ENCODE measurements around the gene PTPN14. TPM values are rescaled to one million over a fixed set of nuclear protein-coding genes. Genes with fewer than 3 reads are reported as not detected.

The PTPN14 gene
- polyA plus RNA-seq, 1 donor from 2014 or later = 0.07 TPM

DNA sequence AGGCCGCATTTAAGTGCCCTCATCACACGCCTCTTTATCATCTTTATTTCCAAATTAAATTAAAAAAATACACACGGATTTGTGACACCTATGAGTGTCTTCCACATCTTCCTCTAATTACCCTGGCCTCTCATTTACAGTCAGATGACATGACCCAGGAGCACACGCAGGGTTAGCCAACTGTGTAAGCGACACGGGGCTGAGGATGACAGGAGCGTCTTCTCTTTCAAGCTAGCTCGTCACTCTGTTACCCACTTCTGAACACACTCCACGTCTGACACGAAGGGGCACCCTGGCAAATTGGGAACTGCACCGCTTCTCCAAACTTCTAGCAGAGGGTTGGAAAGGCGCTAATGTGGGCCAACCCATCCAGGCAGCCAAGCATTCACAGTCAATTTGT lies 158.3 kb downstream of the PTPN14 start:
- Histone ChIP-seq H3K27me3 (ENCODE audit: insufficient read depth, low read depth, low read length) (no peaks in the 10 kb centered on the region), H3K4me3 (ENCODE audit: low read length) (no peak overlapping the region), H3K36me3 (ENCODE audit: insufficient read depth, low read length) (no peaks in the 10 kb centered on the region), H3K27ac (ENCODE audit: low read length) (no peak overlapping the region), H3K9me2 (ENCODE audit: insufficient read depth, low read length) (no peaks in the 10 kb centered on the region), H3F3A (ENCODE audit: insufficient read depth, low read length, poor library complexity, severe bottlenecking) (no peaks in the 10 kb centered on the region), H3K9ac (ENCODE audit: low read length) (no peak overlapping the region), H2AFZ (ENCODE audit: low read depth, low read length) (no peak overlapping the region), H3K79me2 (replicated peaks; ENCODE audit: insufficient read depth, low read length) (no peaks in the 10 kb centered on the region), H4K20me1 (ENCODE audit: insufficient read depth) (no peaks in the 10 kb centered on the region), H3K9me3 (ENCODE audit: low read length) (no peaks in the 10 kb centered on the region), H3K4me2 (ENCODE audit: low read length) (no peak overlapping the region)
- TF ChIP-seq MXI1 (conservative IDR thresholded peaks at IDR 0.05; ENCODE audit: poor library complexity, severe bottlenecking) = no peak
- no peak for TF ChIP-seq EP300 (conservative IDR thresholded peaks at IDR 0.05; ENCODE audit: poor library complexity, severe bottlenecking)
- no peak for TF ChIP-seq RAD21 (conservative IDR thresholded peaks at IDR 0.05)
- TF ChIP-seq POLR2AphosphoS5 (IDR thresholded peaks at IDR 0.05) = no peak
- no peak for TF ChIP-seq TAF1 (IDR thresholded peaks at IDR 0.05; ENCODE audit: low read depth)
- no peak for TF ChIP-seq SMC3 (conservative IDR thresholded peaks at IDR 0.05; ENCODE audit: poor library complexity)
- TF ChIP-seq, protein P1, sequence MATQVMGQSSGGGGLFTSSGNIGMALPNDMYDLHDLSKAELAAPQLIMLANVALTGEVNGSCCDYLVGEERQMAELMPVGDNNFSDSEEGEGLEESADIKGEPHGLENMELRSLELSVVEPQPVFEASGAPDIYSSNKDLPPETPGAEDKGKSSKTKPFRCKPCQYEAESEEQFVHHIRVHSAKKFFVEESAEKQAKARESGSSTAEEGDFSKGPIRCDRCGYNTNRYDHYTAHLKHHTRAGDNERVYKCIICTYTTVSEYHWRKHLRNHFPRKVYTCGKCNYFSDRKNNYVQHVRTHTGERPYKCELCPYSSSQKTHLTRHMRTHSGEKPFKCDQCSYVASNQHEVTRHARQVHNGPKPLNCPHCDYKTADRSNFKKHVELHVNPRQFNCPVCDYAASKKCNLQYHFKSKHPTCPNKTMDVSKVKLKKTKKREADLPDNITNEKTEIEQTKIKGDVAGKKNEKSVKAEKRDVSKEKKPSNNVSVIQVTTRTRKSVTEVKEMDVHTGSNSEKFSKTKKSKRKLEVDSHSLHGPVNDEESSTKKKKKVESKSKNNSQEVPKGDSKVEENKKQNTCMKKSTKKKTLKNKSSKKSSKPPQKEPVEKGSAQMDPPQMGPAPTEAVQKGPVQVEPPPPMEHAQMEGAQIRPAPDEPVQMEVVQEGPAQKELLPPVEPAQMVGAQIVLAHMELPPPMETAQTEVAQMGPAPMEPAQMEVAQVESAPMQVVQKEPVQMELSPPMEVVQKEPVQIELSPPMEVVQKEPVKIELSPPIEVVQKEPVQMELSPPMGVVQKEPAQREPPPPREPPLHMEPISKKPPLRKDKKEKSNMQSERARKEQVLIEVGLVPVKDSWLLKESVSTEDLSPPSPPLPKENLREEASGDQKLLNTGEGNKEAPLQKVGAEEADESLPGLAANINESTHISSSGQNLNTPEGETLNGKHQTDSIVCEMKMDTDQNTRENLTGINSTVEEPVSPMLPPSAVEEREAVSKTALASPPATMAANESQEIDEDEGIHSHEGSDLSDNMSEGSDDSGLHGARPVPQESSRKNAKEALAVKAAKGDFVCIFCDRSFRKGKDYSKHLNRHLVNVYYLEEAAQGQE (IDR thresholded peaks at IDR 0.05; ENCODE audit: borderline replicate concordance) = no peak
- TF ChIP-seq, protein P2, sequence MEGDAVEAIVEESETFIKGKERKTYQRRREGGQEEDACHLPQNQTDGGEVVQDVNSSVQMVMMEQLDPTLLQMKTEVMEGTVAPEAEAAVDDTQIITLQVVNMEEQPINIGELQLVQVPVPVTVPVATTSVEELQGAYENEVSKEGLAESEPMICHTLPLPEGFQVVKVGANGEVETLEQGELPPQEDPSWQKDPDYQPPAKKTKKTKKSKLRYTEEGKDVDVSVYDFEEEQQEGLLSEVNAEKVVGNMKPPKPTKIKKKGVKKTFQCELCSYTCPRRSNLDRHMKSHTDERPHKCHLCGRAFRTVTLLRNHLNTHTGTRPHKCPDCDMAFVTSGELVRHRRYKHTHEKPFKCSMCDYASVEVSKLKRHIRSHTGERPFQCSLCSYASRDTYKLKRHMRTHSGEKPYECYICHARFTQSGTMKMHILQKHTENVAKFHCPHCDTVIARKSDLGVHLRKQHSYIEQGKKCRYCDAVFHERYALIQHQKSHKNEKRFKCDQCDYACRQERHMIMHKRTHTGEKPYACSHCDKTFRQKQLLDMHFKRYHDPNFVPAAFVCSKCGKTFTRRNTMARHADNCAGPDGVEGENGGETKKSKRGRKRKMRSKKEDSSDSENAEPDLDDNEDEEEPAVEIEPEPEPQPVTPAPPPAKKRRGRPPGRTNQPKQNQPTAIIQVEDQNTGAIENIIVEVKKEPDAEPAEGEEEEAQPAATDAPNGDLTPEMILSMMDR (IDR thresholded peaks at IDR 0.05; ENCODE audit: poor library complexity, severe bottlenecking) = no peak
- TF ChIP-seq EZH2 (IDR thresholded peaks at IDR 0.05; ENCODE audit: borderline replicate concordance, insufficient read depth, low read length, poor library complexity, severe bottlenecking) = no peak

GRCh38 chr1:214391873-214392645 lies 159.3 kb downstream of the PTPN14 start:
- no peak for TF ChIP-seq EZH2 (IDR thresholded peaks at IDR 0.05; ENCODE audit: borderline replicate concordance, insufficient read depth, low read length, poor library complexity, severe bottlenecking)
- no peak for TF ChIP-seq EP300 (conservative IDR thresholded peaks at IDR 0.05; ENCODE audit: poor library complexity, severe bottlenecking)
- TF ChIP-seq TAF1 (IDR thresholded peaks at IDR 0.05; ENCODE audit: low read depth) = no peak
- no peak for TF ChIP-seq RAD21 (conservative IDR thresholded peaks at IDR 0.05)
- no peak for TF ChIP-seq POLR2AphosphoS5 (IDR thresholded peaks at IDR 0.05)
- TF ChIP-seq SMC3 (conservative IDR thresholded peaks at IDR 0.05; ENCODE audit: poor library complexity) = no peak
- TF ChIP-seq, protein P1 (IDR thresholded peaks at IDR 0.05; ENCODE audit: borderline replicate concordance) = no peak
- TF ChIP-seq MXI1 (conservative IDR thresholded peaks at IDR 0.05; ENCODE audit: poor library complexity, severe bottlenecking) = no peak
- TF ChIP-seq, protein P2 (IDR thresholded peaks at IDR 0.05; ENCODE audit: poor library complexity, severe bottlenecking) = no peak
- no peak overlapping the region for H3K27ac ChIP-seq (ENCODE audit: low read length)
- no peaks in the 10 kb centered on the region for H3K9me2 ChIP-seq (ENCODE audit: insufficient read depth, low read length)
- no peaks in the 10 kb centered on the region for H3F3A ChIP-seq (ENCODE audit: insufficient read depth, low read length, poor library complexity, severe bottlenecking)
- H4K20me1 ChIP-seq (ENCODE audit: insufficient read depth) = no peaks in the 10 kb centered on the region
- no peak overlapping the region for H3K9ac ChIP-seq (ENCODE audit: low read length)
- no peak overlapping the region for H2AFZ ChIP-seq (ENCODE audit: low read depth, low read length)
- H3K79me2 ChIP-seq (replicated peaks; ENCODE audit: insufficient read depth, low read length) = no peaks in the 10 kb centered on the region
- no peaks in the 10 kb centered on the region for H3K27me3 ChIP-seq (ENCODE audit: insufficient read depth, low read depth, low read length)
- H3K4me3 ChIP-seq (ENCODE audit: low read length) = no peak overlapping the region
- H3K4me2 ChIP-seq (ENCODE audit: low read length) = no peak overlapping the region
- H3K36me3 ChIP-seq (ENCODE audit: insufficient read depth, low read length) = no peaks in the 10 kb centered on the region
- no peaks in the 10 kb centered on the region for H3K9me3 ChIP-seq (ENCODE audit: low read length)

Data from neural cell (in vitro differentiated cells).